Coronary artery (tissue), 2 donors: ENCODE measurements around the gene UBL4B.

Source experiments
- DNase-seq: peaks from one replicate; pipeline ENCODE4 v3.0.0-alpha.2; 2017; ENCODE audit warnings: low spot score
- H3K27ac ChIP-seq, 2 donors: fragments of 200-600 bp; sonication (generic); one replicate each; pipeline ENCODE4 v1.5.1; 2016 to 2019
- H3K4me3 ChIP-seq: fragments of 200-600 bp; sonication (generic); 2 replicates; pipeline ENCODE4 v1.5.1; 2016; ENCODE audit warnings: mild to moderate bottlenecking, moderate library complexity
- CTCF ChIP-seq: fragments of 200-600 bp; sonication (generic); IDR thresholded peaks from one replicate; pipeline ENCODE4 v1.5.1; 2019; ENCODE audit warnings: antibody characterized with exemption

UBL4B gene

GRCh38 chr1:110114784-110115183 lies 2.5 kb downstream of the UBL4B start:
- DNase-seq: no peak
- Histone ChIP-seq H3K27ac (no peak overlapping the region), H3K4me3 (no peak overlapping the region)
- no peak for TF ChIP-seq CTCF

- no peak overlapping the region for H3K4me3 ChIP-seq
- TF ChIP-seq CTCF: no peak
- no peak overlapping the region for H3K27ac ChIP-seq
- no peak for DNase-seq
Observed at GRCh38 chr1:110118636-110119396, 6.6 kb downstream of the UBL4B start.

- Histone ChIP-seq H3K27ac (no peak overlapping the region), H3K4me3 (no peak overlapping the region)
- DNase-seq: no peak
- no peak for TF ChIP-seq CTCF
Observed at GRCh38 chr1:110119843-110120242, 7.6 kb downstream of the UBL4B start.

GRCh38 chr1:110120960-110121561 lies 8.8 kb downstream of the UBL4B start:
- no peak overlapping the region for H3K4me3 ChIP-seq
- DNase-seq: no peak
- TF ChIP-seq CTCF: no peak
- no peak overlapping the region for H3K27ac ChIP-seq

- Histone ChIP-seq H3K4me3 (no peak overlapping the region), H3K27ac (peak overlapping the region in 1 of 2 donors; percentile 9)
- no peak for TF ChIP-seq CTCF
- DNase-seq: no peak
Observed at GRCh38 chr1:110123224-110123623, 11.0 kb downstream of the UBL4B start.

- TF ChIP-seq CTCF: no peak
- Histone ChIP-seq H3K27ac (no peak overlapping the region), H3K4me3 (no peak overlapping the region)
- no peak for DNase-seq
Observed at GRCh38 chr1:110125810-110126209, 13.6 kb downstream of the UBL4B start.

- peak overlapping the region in 1 of 2 donors; percentile 45 for H3K27ac ChIP-seq
- peak overlapping the region; percentile 61 for H3K4me3 ChIP-seq
- DNase-seq: no peak
- no peak for TF ChIP-seq CTCF
Observed at GRCh38 chr1:110130113-110130591, 17.9 kb downstream of the UBL4B start.
